NCI-H2196 (cell line): ENCODE measurements around the gene PELI2.
"Not testable (repeated sequence)": the region's sequence is repeated elsewhere in the genome, so short reads cannot be mapped to it uniquely, and the experiment has no call there.

ENCODE experiments used
- DNase-seq: peaks from one replicate; lab custom pipeline; 2025; ENCODE audit not compliant: unreplicated experiment; lab: John Stamatoyannopoulos, UW

The PELI2 gene

GRCh38 chr14:56138928-56139327 is 20.7 kb downstream of the PELI2 start:
- no peak for DNase-seq

- no peak for DNase-seq
Observed at GRCh38 chr14:56142314-56142713, 24.1 kb downstream of the PELI2 start.

GRCh38 chr14:56143025-56143424 is 24.8 kb downstream of the PELI2 start:
- DNase-seq = no peak

GRCh38 chr14:56144176-56144575 is 26.0 kb downstream of the PELI2 start:
- no peak for DNase-seq

- no peak for DNase-seq
Observed at GRCh38 chr14:56145181-56145769, 27.1 kb downstream of the PELI2 start.

GRCh38 chr14:56145965-56146364 is 27.8 kb downstream of the PELI2 start:
- DNase-seq = no peak

DNA sequence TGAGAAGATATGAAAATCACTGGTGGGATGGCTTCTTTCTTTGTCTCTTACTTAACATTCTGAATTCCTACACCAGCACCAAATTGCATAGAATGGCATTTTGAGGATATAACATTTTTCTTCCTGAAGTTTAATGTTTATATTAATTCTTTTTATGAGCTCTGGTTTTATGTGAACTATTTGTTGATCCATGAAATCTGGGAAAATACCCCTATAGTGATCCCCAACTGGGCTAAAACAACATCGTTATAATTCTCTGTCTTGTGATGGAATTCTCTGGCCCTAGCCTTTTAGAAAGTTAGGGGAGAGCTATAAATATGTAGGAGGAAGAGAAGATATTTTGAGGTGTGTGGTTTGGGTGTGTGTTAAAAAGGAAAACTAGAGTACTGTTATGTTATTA is 29.2 kb downstream of the PELI2 start:
- no peak for DNase-seq

DNA sequence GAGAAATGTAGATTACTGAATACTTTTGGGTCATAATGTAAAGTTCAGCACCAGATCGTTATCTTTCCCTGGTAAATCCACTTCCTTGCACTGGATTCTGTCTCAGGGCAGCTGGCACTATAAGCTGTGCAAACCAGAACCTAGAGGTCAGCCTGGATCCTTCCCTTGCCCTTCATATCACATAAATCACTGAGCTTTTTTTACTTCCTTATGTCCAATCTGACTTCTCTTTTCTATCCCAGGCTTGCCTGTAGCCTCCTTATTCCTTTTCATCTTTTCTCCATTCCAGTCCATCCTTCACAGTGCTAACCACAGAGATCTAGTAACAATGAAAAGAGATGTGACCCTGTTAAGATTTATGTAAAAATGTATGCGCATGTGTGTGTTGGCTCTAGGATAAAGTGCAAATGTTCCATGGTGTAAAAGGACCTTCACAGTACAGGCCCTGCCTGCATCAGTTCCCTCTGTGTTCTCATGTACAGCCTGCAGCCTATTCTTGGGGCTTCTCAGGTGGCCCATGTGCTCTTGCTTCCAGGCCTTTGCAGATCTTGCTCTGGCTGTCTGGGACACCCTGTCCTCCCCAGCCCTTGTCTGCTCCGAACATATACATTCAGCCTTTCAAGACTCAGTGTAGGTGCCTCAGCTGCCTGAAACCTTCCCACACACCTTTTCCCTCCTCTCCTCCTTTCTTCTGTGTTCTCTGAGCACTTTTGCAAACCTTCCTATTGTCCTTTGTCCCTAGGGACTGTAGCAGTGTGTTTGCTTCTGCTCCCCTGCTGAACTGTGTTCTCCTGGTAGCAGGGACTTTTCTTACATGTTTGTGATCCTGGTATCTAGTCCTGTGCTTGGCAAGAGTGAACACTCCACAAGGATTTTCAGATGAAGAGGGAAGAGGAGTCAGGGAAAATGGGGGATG is 30.0 kb downstream of the PELI2 start:
- DNase-seq = no peak

DNA sequence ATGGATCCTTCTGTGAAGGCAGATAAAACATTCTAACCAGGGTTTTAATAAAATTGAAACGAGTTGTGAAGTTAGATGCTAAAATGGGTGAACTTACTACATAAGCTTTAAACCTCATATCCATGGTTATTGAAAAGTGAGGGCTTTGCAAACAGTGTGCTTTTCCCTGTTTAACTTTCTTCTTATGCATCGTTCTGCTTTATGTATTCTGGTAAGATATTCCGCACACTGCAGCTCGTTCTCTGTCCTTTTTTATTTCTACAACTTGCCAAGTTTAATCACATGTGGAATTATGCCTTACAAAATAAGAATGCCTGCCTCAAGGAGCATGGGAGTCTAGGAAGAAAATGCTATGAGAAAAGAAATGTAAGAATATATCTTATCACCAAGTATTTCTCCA is 30.9 kb downstream of the PELI2 start:
- DNase-seq = no peak

DNA sequence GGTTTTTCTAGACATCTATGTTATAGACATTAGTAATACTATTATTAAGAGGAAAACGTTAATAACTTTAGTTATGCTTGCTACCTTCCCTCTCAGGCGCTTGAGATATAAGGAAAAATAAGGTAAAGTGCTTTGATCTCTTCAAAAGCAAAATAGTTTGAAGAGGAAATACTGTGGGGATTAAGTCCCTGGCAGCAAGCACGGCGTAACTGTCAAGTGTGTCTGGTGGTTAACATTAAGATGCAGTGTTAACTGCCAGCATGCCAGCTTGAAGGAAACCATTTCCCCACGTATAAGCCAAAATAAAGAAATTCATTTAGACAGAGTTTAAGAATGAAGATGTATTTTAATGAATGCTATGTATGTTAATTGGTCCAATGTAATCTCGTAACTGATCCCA is 31.8 kb downstream of the PELI2 start:
- no peak for DNase-seq

DNA sequence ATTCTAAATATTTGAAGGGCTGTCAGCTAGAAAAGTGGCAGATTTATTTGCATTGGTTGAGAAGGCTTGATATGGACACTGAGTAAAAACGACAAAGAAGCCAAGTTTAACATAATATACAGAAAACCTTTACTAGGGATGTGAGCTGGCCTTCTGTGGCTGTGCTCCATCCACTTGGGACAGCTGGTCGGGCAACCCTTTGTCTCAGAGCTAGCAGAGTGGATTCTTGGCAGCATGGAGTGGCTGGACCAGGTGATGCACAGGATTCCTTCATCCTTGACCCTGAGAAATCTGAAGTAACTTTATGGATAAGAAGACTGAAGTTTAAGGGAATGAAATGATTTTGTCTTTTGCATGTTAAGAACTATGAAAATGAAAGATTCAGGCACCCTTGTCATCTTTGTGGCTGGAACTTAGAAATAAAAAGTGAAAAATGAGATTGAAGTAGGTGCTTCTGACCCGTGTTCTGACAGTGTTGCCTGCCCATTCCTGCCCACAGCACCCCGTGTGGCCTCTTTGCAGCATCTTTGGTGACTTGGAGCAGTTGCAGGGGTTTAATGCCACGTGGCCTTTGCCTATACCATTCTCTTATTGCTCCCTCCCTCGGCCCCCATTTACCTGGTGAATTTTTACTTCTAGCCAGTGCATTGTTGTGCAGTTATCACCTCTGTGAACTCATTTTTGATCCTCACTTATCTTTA is 32.6 kb downstream of the PELI2 start:
- DNase-seq = no peak

DNA sequence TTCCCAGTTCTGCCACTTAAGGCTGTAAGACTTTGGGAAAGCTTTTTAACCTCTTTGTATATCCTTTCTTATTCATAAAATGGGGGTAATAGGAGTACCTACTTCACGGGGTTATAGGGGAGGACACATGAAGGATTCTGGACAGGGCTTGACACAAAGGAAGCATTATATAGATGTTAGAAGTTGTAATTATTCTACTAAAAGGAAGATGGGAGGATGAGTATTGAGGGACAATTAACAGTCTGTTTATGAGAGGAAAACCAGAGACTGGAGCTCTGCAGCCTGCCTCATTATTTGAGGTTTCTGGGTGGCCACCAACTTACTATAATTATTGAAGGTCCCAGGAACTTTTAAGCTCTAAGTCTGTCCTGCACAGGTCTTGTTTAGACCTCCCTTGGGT is 34.0 kb downstream of the PELI2 start:
- DNase-seq = no peak

- no peak for DNase-seq
Observed at GRCh38 chr14:56153267-56153666, 35.1 kb downstream of the PELI2 start.

DNA sequence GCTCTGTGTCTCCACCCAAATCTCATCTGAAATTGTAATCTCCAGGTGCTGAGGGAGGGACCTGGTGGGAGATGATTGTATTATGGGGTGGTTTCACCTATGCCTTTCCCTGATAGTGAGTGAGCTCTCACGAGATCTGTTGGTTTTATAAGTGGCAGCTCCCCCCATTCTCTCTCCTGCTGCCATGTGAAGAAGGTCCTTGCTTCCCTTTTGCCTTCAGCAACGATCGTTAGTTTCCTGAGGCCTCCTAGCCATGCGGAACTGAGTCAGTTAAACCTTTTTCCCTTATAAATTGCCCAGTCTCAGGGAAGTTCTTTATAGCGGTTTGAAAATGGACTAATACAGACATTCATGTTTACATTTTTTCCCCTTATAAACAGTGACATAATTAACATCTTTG is 36.1 kb downstream of the PELI2 start:
- DNase-seq = no peak

- no peak for DNase-seq
Observed at GRCh38 chr14:56156096-56156495, 37.9 kb downstream of the PELI2 start.

- DNase-seq = no peak
Observed at GRCh38 chr14:56159066-56159465, 40.9 kb downstream of the PELI2 start.

GRCh38 chr14:56160088-56160487 is 41.9 kb downstream of the PELI2 start:
- DNase-seq = no peak

DNA sequence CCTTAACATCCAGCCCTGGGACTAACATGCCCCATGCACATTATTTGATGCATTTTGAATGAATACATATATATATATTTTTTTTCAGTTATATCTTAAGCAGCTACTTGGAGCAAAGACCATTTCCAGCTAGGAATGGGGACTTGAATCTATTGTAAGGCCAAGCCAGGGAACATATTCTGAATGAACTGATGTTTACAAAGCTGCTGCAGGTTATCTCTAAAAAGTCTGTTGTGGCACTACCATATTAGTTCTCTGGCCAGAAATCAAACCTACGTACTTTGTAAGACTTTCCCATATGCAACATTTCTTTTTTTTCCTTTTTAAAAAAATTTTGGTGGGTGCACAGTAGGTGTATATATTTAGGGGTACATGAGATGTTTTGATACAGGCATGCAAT is 43.4 kb downstream of the PELI2 start:
- no peak for DNase-seq

- DNase-seq = no peak
Observed at GRCh38 chr14:56162476-56162875, 44.3 kb downstream of the PELI2 start.

- DNase-seq = not testable (repeated sequence)
Observed at GRCh38 chr14:56166579-56166978, 48.4 kb downstream of the PELI2 start.

- no peak for DNase-seq
Observed at GRCh38 chr14:56168007-56168616, 49.9 kb downstream of the PELI2 start.

DNA sequence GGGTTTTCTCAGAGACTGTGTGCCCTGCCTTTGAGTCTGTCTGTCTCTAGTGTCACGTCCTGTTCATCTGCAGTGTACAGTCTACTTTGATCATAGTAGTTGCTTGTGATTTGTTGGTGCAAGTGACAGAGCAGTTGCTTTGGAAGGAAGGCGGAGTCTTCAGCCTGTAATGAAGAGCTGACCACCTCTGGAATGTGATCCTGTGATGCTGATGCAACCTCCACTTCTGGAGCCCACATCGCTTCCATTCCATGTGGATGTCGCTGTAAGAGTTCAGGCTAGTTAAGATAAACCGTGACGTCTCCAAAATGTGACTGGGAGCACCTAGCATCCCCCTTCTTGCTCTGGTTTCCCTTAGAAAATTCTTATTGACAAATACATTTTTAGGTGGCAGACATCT is 51.8 kb downstream of the PELI2 start:
- DNase-seq = no peak
